LNCaP clone FGC (cell line): ENCODE measurements around the gene XPR1.

Source experiments
- DNase-seq: peaks from one replicate; pipeline ENCODE4 v3.0.0-alpha.2; 2011; ENCODE audit warnings: low read depth
- H3K4me3 ChIP-seq: 2 replicates; pipeline ENCODE4 v1.5.1; 2011; ENCODE audit warnings: mild to moderate bottlenecking, low read depth, low read length, control low read depth
- CTCF ChIP-seq: IDR thresholded peaks from 2 replicates; pipeline ENCODE4 v1.5.1; 2012; ENCODE audit warnings: mild to moderate bottlenecking; ENCODE audit not compliant: control insufficient read depth, insufficient read depth; ENCODE audit errors: extremely low read depth

Gene XPR1

GRCh38 chr1:180930687-180931086 lies 298.9 kb downstream of the XPR1 start:
- no peak overlapping the region for H3K4me3 ChIP-seq
- DNase-seq, result no peak
- no peak for TF ChIP-seq CTCF

GRCh38 chr1:180931529-180931928 lies 299.7 kb downstream of the XPR1 start:
- no peak for DNase-seq
- TF ChIP-seq CTCF, result no peak
- no peak overlapping the region for H3K4me3 ChIP-seq

GRCh38 chr1:180932378-180932777 lies 300.6 kb downstream of the XPR1 start:
- no peak overlapping the region for H3K4me3 ChIP-seq
- TF ChIP-seq CTCF, result no peak
- DNase-seq, result no peak

- H3K4me3 ChIP-seq, result no peak overlapping the region
- no peak for TF ChIP-seq CTCF
- DNase-seq, result no peak
Observed at GRCh38 chr1:180933141-180933540, 301.3 kb downstream of the XPR1 start.

- no peak for DNase-seq
Observed at GRCh38 chr1:180934563-180934962, 302.7 kb downstream of the XPR1 start.

GRCh38 chr1:180935326-180936109 lies 303.7 kb downstream of the XPR1 start:
- no peak for TF ChIP-seq CTCF
- H3K4me3 ChIP-seq, result no peak overlapping the region
- no peak for DNase-seq

More at GRCh38 chr1:180934563-180934962, 302.7 kb downstream of the XPR1 start:
- H3K4me3 ChIP-seq, result no peak overlapping the region
- no peak for TF ChIP-seq CTCF
